SU-DHL-6 (cell line): ENCODE results near the gene HIBADH.

Experiments
- EZH2phosphoT487 ChIP-seq: fragments of 200-600 bp; sonication (generic), shearing (Covaris generic); conservative IDR thresholded peaks from 2 replicates; pipeline ENCODE4 v1.6.1; 2018; ENCODE audit warnings: mild to moderate bottlenecking, antibody characterized with exemption, low read length, moderate library complexity, mixed read lengths
- TF ChIP-seq, protein P1 (sequence below): fragments of 200-600 bp; sonication (generic); IDR thresholded peaks from one replicate; pipeline ENCODE4 v1.5.1; 2017; ENCODE audit warnings: antibody characterized with exemption, mild to moderate bottlenecking, low read length, moderate library complexity; ENCODE audit not compliant: insufficient read depth, poor library complexity, severe bottlenecking

DNA sequence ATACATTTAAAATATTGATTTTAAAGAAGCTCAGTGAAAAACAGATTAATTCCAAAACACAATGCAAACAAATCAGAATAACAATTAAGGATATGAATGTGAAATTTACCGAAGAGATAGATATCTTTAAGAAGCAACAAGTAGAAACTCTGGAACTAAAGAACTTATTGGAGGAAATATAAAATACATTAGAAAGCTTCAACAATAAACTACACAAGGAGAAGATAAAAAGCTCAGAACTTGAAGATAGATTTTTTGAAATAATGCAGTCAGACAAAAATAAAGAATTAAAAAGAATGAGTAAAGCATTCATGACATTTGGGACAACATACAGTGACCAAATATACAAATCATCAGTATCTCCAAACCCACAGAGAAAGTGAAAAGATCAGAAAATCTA is 43.2 kb downstream of the HIBADH start:
- TF ChIP-seq, protein P1, sequence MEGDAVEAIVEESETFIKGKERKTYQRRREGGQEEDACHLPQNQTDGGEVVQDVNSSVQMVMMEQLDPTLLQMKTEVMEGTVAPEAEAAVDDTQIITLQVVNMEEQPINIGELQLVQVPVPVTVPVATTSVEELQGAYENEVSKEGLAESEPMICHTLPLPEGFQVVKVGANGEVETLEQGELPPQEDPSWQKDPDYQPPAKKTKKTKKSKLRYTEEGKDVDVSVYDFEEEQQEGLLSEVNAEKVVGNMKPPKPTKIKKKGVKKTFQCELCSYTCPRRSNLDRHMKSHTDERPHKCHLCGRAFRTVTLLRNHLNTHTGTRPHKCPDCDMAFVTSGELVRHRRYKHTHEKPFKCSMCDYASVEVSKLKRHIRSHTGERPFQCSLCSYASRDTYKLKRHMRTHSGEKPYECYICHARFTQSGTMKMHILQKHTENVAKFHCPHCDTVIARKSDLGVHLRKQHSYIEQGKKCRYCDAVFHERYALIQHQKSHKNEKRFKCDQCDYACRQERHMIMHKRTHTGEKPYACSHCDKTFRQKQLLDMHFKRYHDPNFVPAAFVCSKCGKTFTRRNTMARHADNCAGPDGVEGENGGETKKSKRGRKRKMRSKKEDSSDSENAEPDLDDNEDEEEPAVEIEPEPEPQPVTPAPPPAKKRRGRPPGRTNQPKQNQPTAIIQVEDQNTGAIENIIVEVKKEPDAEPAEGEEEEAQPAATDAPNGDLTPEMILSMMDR: no peak
- TF ChIP-seq EZH2phosphoT487: no peak
